Measurements from ENCODE around the gene OR2AG1. TPM values are rescaled to one million over a fixed set of nuclear protein-coding genes. Genes with fewer than 3 reads are reported as not detected.

OR2AG1 gene
- total and polyA plus RNA-seq, 12 donors: not detected

GRCh38 chr11:6736495-6737121, 46.2 kb upstream of the OR2AG1 start:
- Histone ChIP-seq H3K4me3 (no peak overlapping the region), H3K36me3 (replicated peaks in 1 of 2) (no peaks in the 10 kb centered on the region), H3K9me3 (replicated peaks in 1 of 3) (no peaks in the 10 kb centered on the region), H3K4me1 (replicated peaks in 1 of 2) (no peaks in the 10 kb centered on the region), H3K27me3 (no peaks in the 10 kb centered on the region), H3K27ac (no peak overlapping the region)
- 42 to 52% (median 48%) methylated on average over 3 of the region's 3 CpGs for WGBS, 4 donors
- DNase-seq: no peak
- TF ChIP-seq POLR2A (IDR thresholded peaks at IDR 0.05): no peak
- TF ChIP-seq CTCF (IDR thresholded peaks at IDR 0.05): no peak
- intact Hi-C loops (cut with DNase I): no loop called here

GRCh38 chr11:6737872-6738466, 44.9 kb upstream of the OR2AG1 start:
- DNase-seq: peak; percentile 30 to 74 (median 40)
- no peaks in the 10 kb centered on the region for H3K27me3 ChIP-seq
- TF ChIP-seq CTCF (IDR thresholded peaks at IDR 0.05) (peak; percentile 41 to 71 (median 58)), POLR2A (IDR thresholded peaks at IDR 0.05) (no peak)
- H3K9me3 ChIP-seq (replicated peaks in 1 of 3): no peaks in the 10 kb centered on the region
- H3K4me3 ChIP-seq: no peak overlapping the region
- intact Hi-C loops (cut with DNase I): no loop called here
- no peaks in the 10 kb centered on the region for H3K4me1 ChIP-seq (replicated peaks in 1 of 2)
- H3K36me3 ChIP-seq (replicated peaks in 1 of 2): no peaks in the 10 kb centered on the region
- WGBS, 4 donors: 13 to 26% (median 17%) methylated on average over 2 of the region's 2 CpGs
- H3K27ac ChIP-seq: no peak overlapping the region

- Histone ChIP-seq H3K27ac (no peak overlapping the region), H3K4me1 (replicated peaks in 1 of 2) (no peaks in the 10 kb centered on the region), H3K36me3 (replicated peaks in 1 of 2) (no peaks in the 10 kb centered on the region), H3K9me3 (replicated peaks in 1 of 3) (no peaks in the 10 kb centered on the region), H3K27me3 (no peaks in the 10 kb centered on the region), H3K4me3 (no peak overlapping the region)
- DNase-seq: no peak
- TF ChIP-seq POLR2A (IDR thresholded peaks at IDR 0.05): no peak
- no peak for TF ChIP-seq CTCF (IDR thresholded peaks at IDR 0.05)
- WGBS, 4 donors: 43 to 83% (median 82%) methylated on average over 1 of the region's 1 CpG
- intact Hi-C loops (cut with DNase I): no loop called here
These were observed 44.2 kb upstream of the OR2AG1 start for GRCh38 chr11:6738590-6738989.

GRCh38 chr11:6742260-6742659, 40.6 kb upstream of the OR2AG1 start:
- Histone ChIP-seq H3K27me3 (no peaks in the 10 kb centered on the region), H3K4me3 (no peak overlapping the region), H3K4me1 (replicated peaks in 1 of 2) (no peaks in the 10 kb centered on the region), H3K27ac (no peak overlapping the region), H3K36me3 (replicated peaks in 1 of 2) (no peaks in the 10 kb centered on the region), H3K9me3 (replicated peaks in 1 of 3) (no peaks in the 10 kb centered on the region)
- 66 to 86% (median 70%) methylated on average over 3 to 7 of the region's 7 CpGs for WGBS, 4 donors
- intact Hi-C loops (cut with DNase I): no loop called here
- DNase-seq: no peak
- TF ChIP-seq POLR2A (IDR thresholded peaks at IDR 0.05): no peak
- TF ChIP-seq CTCF (IDR thresholded peaks at IDR 0.05): no peak
